ENCODE results near the gene KLK7. TPM values are rescaled to one million over a fixed set of nuclear protein-coding genes. Genes with fewer than 3 reads are reported as not detected.

Gene KLK7
- total RNA-seq (2021) (0.66 to 0.87 TPM (median 0.78 TPM) in 3 replicates), Bru-seq, nascent RNA (percentile 19 among the genes with signal in this experiment)
- long read RNA-seq, experiment 1, partial matches to known transcripts: 0 of 1 reads
- long read RNA-seq, experiment 1, other reads (novel, unspliced or antisense): 1 of 1 reads
- long read RNA-seq, experiment 2: 0 reads
- long read RNA-seq, experiment 3, partial matches to known transcripts: 1 of 1 reads
- long read RNA-seq, experiment 3, other reads (novel, unspliced or antisense): 0 of 1 reads

GRCh38 chr19:50983625-50984292 is at the start of gene KLK7:
KLK7 (minus strand) TSS chr19:50983917; CDS start chr19:50982399, 1,518 bp downstream.
- Mint-ChIP-seq H3K27me3 (ENCODE audit: low read depth) (peaks cover 70% of the 10 kb centered on the region), H3K4me1 (peaks cover 14% of the 10 kb centered on the region), H3K4me3 (peak within 1 kb of the TSS; percentile 65), H3K9me3 (peaks cover 3% of the 10 kb centered on the region; the same call in 1 of the 2 replicates), H3K27ac (no peak within 1 kb of the TSS), H3K36me3 (no peaks in the 10 kb centered on the region)
- peak; percentile 61 for ATAC-seq
- CTCF ChIA-PET: interaction anchor here (0.6 to 1.2 kb wide), 6 partner anchors 19 to 111 kb away, joined by 3 to 10 read pairs (median 4); no protein-coding TSS in a partner anchor
- POLR2A ChIA-PET: no interaction called here
- no peak for DNase-seq (ENCODE audit: low spot score)
- TF ChIP-seq USF2 (CRISPR knock-in tag; IDR thresholded peaks at IDR 0.05) (no peak), GABPB1 (CRISPR knock-in tag; IDR thresholded peaks at IDR 0.05) (no peak), E2F4 (CRISPR knock-in tag; IDR thresholded peaks at IDR 0.05; ENCODE audit: borderline replicate concordance, low read depth) (no peak), JAZF1 (CRISPR knock-in tag; IDR thresholded peaks at IDR 0.05) (no peak), NFE2L1 (CRISPR knock-in tag; IDR thresholded peaks at IDR 0.05) (no peak), USF1 (CRISPR knock-in tag; IDR thresholded peaks at IDR 0.05) (no peak), ESRRA (CRISPR knock-in tag; IDR thresholded peaks at IDR 0.05; ENCODE audit: borderline replicate concordance) (no peak), NR2C2 (CRISPR knock-in tag; IDR thresholded peaks at IDR 0.05) (no peak), AFF4 (CRISPR knock-in tag; IDR thresholded peaks at IDR 0.05; ENCODE audit: borderline replicate concordance) (no peak), HMGA2 (CRISPR knock-in tag; IDR thresholded peaks at IDR 0.05) (no peak), ZNF671 (CRISPR knock-in tag; IDR thresholded peaks at IDR 0.05) (no peak), ZNF138 (CRISPR knock-in tag; conservative IDR thresholded peaks at IDR 0.05) (no peak), ZNF416 (CRISPR knock-in tag; IDR thresholded peaks at IDR 0.05) (no peak), STAT6 (CRISPR knock-in tag; conservative IDR thresholded peaks at IDR 0.05; ENCODE audit: low read depth) (no peak), ZNF281 (CRISPR knock-in tag; IDR thresholded peaks at IDR 0.05) (no peak), ZNF232 (CRISPR knock-in tag; IDR thresholded peaks at IDR 0.05) (no peak), CREB1 (CRISPR knock-in tag; IDR thresholded peaks at IDR 0.05) (no peak)

Data from WTC11 (cell line).